Measurements from ENCODE around the gene FOXO1.

FOXO1 gene

DNA sequence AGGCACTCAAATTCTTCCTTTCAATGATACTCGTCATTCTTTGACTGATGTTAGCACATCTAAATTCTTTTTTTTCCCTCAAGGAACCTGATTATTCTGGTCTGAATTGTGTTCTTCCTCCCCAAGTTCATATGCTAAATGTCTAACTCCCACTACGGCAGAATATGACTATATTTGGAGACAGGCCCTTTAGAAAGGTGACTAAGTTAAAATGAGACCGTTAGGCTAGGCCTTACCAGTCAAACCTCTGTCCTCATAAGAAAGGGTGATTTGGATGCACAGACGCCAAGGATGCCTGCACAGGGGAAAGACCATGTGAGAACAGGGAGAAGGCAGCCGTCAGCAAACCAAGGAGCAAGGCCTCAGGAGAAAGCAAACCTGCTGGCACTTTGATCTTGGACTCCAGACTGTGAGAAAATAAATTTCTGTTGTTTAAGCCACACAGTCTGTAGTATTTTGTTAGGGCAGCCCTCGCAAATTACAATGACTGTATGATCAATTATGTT lies 13.1 kb upstream of the FOXO1 start:
- peak overlapping the region; percentile 82 for H3K4me2 ChIP-seq (ENCODE audit: low read length)

DNA sequence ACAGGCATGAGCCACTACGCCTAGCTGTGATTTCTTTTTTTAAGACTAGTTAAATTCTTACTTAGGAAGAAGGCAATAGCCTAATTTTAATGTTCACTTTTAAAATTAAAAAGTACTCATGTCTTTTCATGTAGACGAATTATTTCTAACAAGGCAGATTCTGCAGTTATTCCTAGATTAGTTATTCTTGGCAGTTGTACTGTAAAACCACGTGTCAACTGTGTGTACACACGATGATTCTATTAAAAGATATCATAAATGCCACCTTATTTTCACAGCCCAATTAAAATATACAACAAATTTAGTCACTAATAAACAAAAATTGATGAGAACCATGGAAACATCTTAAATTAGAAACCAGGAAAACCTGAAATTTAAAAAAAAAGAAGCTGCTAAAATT lies 10.6 kb upstream of the FOXO1 start:
- H3K9me3 ChIP-seq (ENCODE audit: control insufficient read depth, insufficient read depth, low read length): no peaks in the 10 kb centered on the region
- no peak overlapping the region for H3K4me2 ChIP-seq (ENCODE audit: low read length)
- no peak overlapping the region for H3K4me3 ChIP-seq (ENCODE audit: low read length)
- TF ChIP-seq, protein P1, sequence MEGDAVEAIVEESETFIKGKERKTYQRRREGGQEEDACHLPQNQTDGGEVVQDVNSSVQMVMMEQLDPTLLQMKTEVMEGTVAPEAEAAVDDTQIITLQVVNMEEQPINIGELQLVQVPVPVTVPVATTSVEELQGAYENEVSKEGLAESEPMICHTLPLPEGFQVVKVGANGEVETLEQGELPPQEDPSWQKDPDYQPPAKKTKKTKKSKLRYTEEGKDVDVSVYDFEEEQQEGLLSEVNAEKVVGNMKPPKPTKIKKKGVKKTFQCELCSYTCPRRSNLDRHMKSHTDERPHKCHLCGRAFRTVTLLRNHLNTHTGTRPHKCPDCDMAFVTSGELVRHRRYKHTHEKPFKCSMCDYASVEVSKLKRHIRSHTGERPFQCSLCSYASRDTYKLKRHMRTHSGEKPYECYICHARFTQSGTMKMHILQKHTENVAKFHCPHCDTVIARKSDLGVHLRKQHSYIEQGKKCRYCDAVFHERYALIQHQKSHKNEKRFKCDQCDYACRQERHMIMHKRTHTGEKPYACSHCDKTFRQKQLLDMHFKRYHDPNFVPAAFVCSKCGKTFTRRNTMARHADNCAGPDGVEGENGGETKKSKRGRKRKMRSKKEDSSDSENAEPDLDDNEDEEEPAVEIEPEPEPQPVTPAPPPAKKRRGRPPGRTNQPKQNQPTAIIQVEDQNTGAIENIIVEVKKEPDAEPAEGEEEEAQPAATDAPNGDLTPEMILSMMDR (IDR thresholded peaks at IDR 0.05; ENCODE audit: low read depth, low read length, poor library complexity, severe bottlenecking): no peak
- no peaks in the 10 kb centered on the region for H3K9me2 ChIP-seq (replicated peaks; ENCODE audit: control insufficient read depth, low read length)
- peaks cover 85% of the 10 kb centered on the region for H3K4me1 ChIP-seq (ENCODE audit: control insufficient read depth, low read length)
- H3K36me3 ChIP-seq (ENCODE audit: control insufficient read depth, low read length): no peaks in the 10 kb centered on the region
- H3F3A ChIP-seq (ENCODE audit: control insufficient read depth, insufficient read depth): no peaks in the 10 kb centered on the region; the same call in 1 of the 2 replicates
- H4K20me1 ChIP-seq (ENCODE audit: control insufficient read depth, insufficient read depth, low read depth, low read length): no peaks in the 10 kb centered on the region
- H3K27me3 ChIP-seq (ENCODE audit: control insufficient read depth, low read length): no peaks in the 10 kb centered on the region
- H3K27ac ChIP-seq (ENCODE audit: low read depth, low read length): no peak overlapping the region
- peaks cover 9% of the 10 kb centered on the region for H3K79me2 ChIP-seq (ENCODE audit: control insufficient read depth, low read length)

More for the DNA sequence above, 13.1 kb upstream of the FOXO1 start:
- peaks cover 9% of the 10 kb centered on the region for H3K79me2 ChIP-seq (ENCODE audit: control insufficient read depth, low read length)
- no peaks in the 10 kb centered on the region for H3K36me3 ChIP-seq (ENCODE audit: control insufficient read depth, low read length)
- H3K27me3 ChIP-seq (ENCODE audit: control insufficient read depth, low read length): no peaks in the 10 kb centered on the region
- no peak for TF ChIP-seq EZH2phosphoT487 (IDR thresholded peaks at IDR 0.05; ENCODE audit: borderline replicate concordance, low read length)
- TF ChIP-seq, protein P1 (IDR thresholded peaks at IDR 0.05; ENCODE audit: low read depth, low read length, poor library complexity, severe bottlenecking): no peak
- no peaks in the 10 kb centered on the region for H3K9me3 ChIP-seq (ENCODE audit: control insufficient read depth, insufficient read depth, low read length)
- H3K27ac ChIP-seq (ENCODE audit: low read depth, low read length): peak overlapping the region; percentile 82
- no peaks in the 10 kb centered on the region for H4K20me1 ChIP-seq (ENCODE audit: control insufficient read depth, insufficient read depth, low read depth, low read length)
- peak overlapping the region; percentile 50 for H3K4me3 ChIP-seq (ENCODE audit: low read length)
- no peaks in the 10 kb centered on the region for H3K9me2 ChIP-seq (replicated peaks; ENCODE audit: control insufficient read depth, low read length)
- H3F3A ChIP-seq (ENCODE audit: control insufficient read depth, insufficient read depth): peaks cover 6% of the 10 kb centered on the region
- peaks cover 83% of the 10 kb centered on the region for H3K4me1 ChIP-seq (ENCODE audit: control insufficient read depth, low read length)

DNA sequence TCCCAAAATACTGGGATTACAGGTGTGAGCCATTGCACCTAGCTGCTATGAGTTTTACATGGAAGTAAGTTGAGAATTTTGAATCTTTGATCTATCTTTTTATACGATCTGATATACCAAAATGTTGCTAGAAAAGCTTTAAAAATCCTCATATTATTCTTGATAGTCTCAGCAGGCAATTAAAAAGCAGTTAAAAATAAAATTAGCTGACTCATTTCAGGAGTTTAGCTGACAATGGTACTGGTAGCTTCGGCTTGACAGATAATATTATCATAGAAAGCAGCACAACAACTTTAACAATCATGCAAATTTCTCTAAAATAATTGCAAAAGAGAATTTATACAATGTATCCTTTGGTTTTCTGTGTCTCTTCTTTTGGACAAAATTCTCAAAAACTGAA lies 9.6 kb upstream of the FOXO1 start:
- Histone ChIP-seq H3K9me2 (replicated peaks; ENCODE audit: control insufficient read depth, low read length) (no peaks in the 10 kb centered on the region), H3K36me3 (ENCODE audit: control insufficient read depth, low read length) (no peaks in the 10 kb centered on the region), H3K79me2 (ENCODE audit: control insufficient read depth, low read length) (peaks cover 6% of the 10 kb centered on the region), H3F3A (ENCODE audit: control insufficient read depth, insufficient read depth) (0 out of 2 replicates have a peak, but pooled peaks cover under 1% of the 10 kb centered on the region), H4K20me1 (ENCODE audit: control insufficient read depth, insufficient read depth, low read depth, low read length) (no peaks in the 10 kb centered on the region), H3K27ac (ENCODE audit: low read depth, low read length) (no peak overlapping the region), H3K4me2 (ENCODE audit: low read length) (no peak overlapping the region), H3K27me3 (ENCODE audit: control insufficient read depth, low read length) (no peaks in the 10 kb centered on the region), H3K4me1 (ENCODE audit: control insufficient read depth, low read length) (peaks cover 82% of the 10 kb centered on the region), H3K9me3 (ENCODE audit: control insufficient read depth, insufficient read depth, low read length) (no peaks in the 10 kb centered on the region), H3K4me3 (ENCODE audit: low read length) (no peak overlapping the region)
- no peak for TF ChIP-seq EZH2phosphoT487 (IDR thresholded peaks at IDR 0.05; ENCODE audit: borderline replicate concordance, low read length)
- TF ChIP-seq, protein P1 (IDR thresholded peaks at IDR 0.05; ENCODE audit: low read depth, low read length, poor library complexity, severe bottlenecking): no peak
